Stimulated activated naive CD8-positive, alpha-beta T cell treated with anti-CD3 and anti-CD28 coated beads, Interleukin-15, Interleukin-2, amounts not matched to agents 100 ng/mL and 50 ng/mL, for 24 hours (primary cell): ENCODE data around the gene MORF4L1.
A peak's percentile ranks its signal among the peaks of the same experiment; 100 is the strongest.
"Not testable (repeated sequence)": the region's sequence is repeated elsewhere in the genome, so short reads cannot be mapped to it uniquely, and the experiment has no call there.

Experiments used
- H3K27ac Mint-ChIP-seq: one replicate; pipeline ENCODE4 v1.8.0; 2021; ENCODE audit warnings: mild to moderate bottlenecking, mixed read lengths
- H3K27me3 Mint-ChIP-seq: one replicate; pipeline ENCODE4 v1.8.0; 2021; ENCODE audit warnings: mixed read lengths
- H3K36me3 Mint-ChIP-seq: one replicate; pipeline ENCODE4 v1.8.0; 2021; ENCODE audit warnings: low read depth, mixed read lengths
- H3K4me1 Mint-ChIP-seq: one replicate; pipeline ENCODE4 v1.8.0; 2021; ENCODE audit warnings: low read depth, mixed read lengths
- H3K4me3 Mint-ChIP-seq: one replicate; pipeline ENCODE4 v1.8.0; 2021; ENCODE audit warnings: mild to moderate bottlenecking, mixed read lengths
- H3K9me3 Mint-ChIP-seq: one replicate; pipeline ENCODE4 v1.8.0; 2021; ENCODE audit warnings: mixed read lengths

MORF4L1 gene

GRCh38 chr15:78847387-78847906 lies 25.2 kb upstream of the MORF4L1 start:
- not testable (repeated sequence) for H3K9me3 Mint-ChIP-seq

GRCh38 chr15:78850352-78850751 lies 22.3 kb upstream of the MORF4L1 start:
- no peak overlapping the region for H3K4me3 Mint-ChIP-seq
- no peaks in the 10 kb centered on the region for H3K36me3 Mint-ChIP-seq
- no peak overlapping the region for H3K27ac Mint-ChIP-seq
- peaks cover 9% of the 10 kb centered on the region for H3K4me1 Mint-ChIP-seq
- no peaks in the 10 kb centered on the region for H3K9me3 Mint-ChIP-seq
- no peaks in the 10 kb centered on the region for H3K27me3 Mint-ChIP-seq

More at GRCh38 chr15:78847387-78847906, 25.2 kb upstream of the MORF4L1 start:
- H3K4me3 Mint-ChIP-seq, H3K27ac Mint-ChIP-seq, H3K4me1 Mint-ChIP-seq, H3K36me3 Mint-ChIP-seq, H3K27me3 Mint-ChIP-seq: not testable (repeated sequence)

DNA sequence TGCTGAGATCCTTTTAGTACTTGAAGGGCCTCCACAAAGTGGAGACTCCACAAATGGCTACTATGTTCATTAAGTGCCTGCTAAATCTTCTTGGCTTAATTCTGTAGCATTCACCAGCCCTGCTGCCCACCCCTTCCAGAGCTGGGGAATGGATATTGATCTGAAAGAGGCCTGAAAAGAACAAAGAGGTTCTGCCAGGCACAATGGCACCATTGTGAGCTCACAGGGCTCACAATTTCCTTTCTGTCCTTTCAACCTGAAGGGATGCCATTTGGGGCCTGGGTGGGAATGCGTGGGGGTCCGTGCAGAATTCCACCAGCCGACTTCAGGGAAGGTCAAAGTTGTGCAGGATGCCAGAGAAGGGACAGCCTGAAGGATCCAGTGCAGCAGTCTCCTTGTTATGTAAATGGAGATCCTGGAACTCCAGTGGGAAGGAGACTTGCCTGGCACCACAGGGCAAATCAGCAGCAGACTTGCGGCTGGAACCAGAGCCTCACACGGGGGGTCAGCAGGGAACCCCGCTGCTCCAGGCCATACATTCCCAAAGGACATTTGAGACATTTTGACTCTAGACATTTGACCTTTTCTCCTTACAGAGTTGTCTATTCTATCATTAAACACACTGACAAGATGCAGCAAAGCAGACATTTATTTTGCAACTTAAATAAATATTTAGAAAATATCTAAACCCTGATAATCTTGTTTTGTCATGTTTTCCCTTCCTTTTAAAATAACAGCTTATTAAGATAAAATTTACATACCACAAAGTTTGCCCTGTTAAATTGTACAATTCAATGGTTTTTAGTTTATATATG lies 21.5 kb upstream of the MORF4L1 start:
- Mint-ChIP-seq H3K36me3 (no peaks in the 10 kb centered on the region), H3K27me3 (no peaks in the 10 kb centered on the region), H3K9me3 (no peaks in the 10 kb centered on the region), H3K4me1 (peaks cover 14% of the 10 kb centered on the region), H3K27ac (no peak overlapping the region), H3K4me3 (no peak overlapping the region)

DNA sequence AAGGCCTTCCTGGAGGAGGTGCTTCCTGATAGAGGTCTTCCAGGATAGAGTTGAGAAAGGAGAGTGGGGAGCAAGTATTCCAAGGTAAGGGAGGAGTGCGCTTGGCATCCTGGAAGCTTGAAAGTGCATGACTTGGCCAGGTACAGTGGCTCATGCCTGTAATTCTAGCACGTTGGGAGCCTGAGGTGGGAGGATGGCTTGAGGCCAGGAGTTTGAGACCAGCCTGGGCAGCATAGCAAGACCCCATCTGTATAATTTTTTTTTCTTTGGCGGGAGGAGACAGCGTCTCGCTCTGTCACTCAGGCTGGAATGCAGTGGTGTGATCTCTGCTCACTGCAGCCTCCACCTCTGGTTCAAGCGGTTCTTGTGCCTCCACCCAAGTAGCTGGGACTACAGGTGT lies 19.2 kb upstream of the MORF4L1 start:
- H3K36me3 Mint-ChIP-seq = no peaks in the 10 kb centered on the region

GRCh38 chr15:78854833-78855372 lies 17.8 kb upstream of the MORF4L1 start:
- peaks cover 17% of the 10 kb centered on the region for H3K4me1 Mint-ChIP-seq
- H3K27ac Mint-ChIP-seq = peak overlapping the region; percentile 55
- no peaks in the 10 kb centered on the region for H3K27me3 Mint-ChIP-seq
- H3K36me3 Mint-ChIP-seq = no peaks in the 10 kb centered on the region
- H3K4me3 Mint-ChIP-seq = no peak overlapping the region
- no peaks in the 10 kb centered on the region for H3K9me3 Mint-ChIP-seq

More for the DNA sequence above, 19.2 kb upstream of the MORF4L1 start:
- no peak overlapping the region for H3K27ac Mint-ChIP-seq
- H3K27me3 Mint-ChIP-seq = no peaks in the 10 kb centered on the region
- H3K4me3 Mint-ChIP-seq = no peak overlapping the region
- peaks cover 14% of the 10 kb centered on the region for H3K4me1 Mint-ChIP-seq
- no peaks in the 10 kb centered on the region for H3K9me3 Mint-ChIP-seq

DNA sequence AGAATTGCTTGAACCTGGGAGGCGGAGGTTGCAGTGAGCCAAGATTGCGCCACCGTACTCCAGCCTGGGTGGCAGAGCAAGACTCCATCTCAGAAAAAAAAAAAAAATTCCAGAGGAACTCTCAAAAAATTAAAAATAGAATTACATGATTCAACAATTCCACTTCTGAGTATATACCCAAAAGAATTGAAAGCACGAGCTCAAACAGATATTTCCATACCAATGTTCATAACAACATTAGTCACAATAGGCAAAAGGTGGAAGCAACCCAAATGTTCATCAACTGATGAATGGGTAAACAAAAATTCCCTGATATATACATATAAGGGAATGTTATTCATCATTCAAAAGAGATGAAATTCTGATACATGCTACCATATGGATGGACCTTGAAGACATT lies 16.9 kb upstream of the MORF4L1 start:
- Mint-ChIP-seq H3K36me3 (no peaks in the 10 kb centered on the region), H3K9me3 (no peaks in the 10 kb centered on the region), H3K27me3 (no peaks in the 10 kb centered on the region), H3K27ac (peak overlapping the region; percentile 80), H3K4me1 (peaks cover 22% of the 10 kb centered on the region), H3K4me3 (no peak overlapping the region)

GRCh38 chr15:78859971-78860719 lies 12.5 kb upstream of the MORF4L1 start:
- H3K27me3 Mint-ChIP-seq = no peaks in the 10 kb centered on the region
- peak overlapping the region; percentile 80 for H3K27ac Mint-ChIP-seq
- H3K36me3 Mint-ChIP-seq = no peaks in the 10 kb centered on the region
- no peaks in the 10 kb centered on the region for H3K9me3 Mint-ChIP-seq
- H3K4me3 Mint-ChIP-seq = peak overlapping the region; percentile 85
- peaks cover 15% of the 10 kb centered on the region for H3K4me1 Mint-ChIP-seq

GRCh38 chr15:78865585-78865984 lies 7.1 kb upstream of the MORF4L1 start:
- H3K4me3 Mint-ChIP-seq, H3K9me3 Mint-ChIP-seq, H3K27me3 Mint-ChIP-seq, H3K4me1 Mint-ChIP-seq, H3K36me3 Mint-ChIP-seq, H3K27ac Mint-ChIP-seq: not testable (repeated sequence)

DNA sequence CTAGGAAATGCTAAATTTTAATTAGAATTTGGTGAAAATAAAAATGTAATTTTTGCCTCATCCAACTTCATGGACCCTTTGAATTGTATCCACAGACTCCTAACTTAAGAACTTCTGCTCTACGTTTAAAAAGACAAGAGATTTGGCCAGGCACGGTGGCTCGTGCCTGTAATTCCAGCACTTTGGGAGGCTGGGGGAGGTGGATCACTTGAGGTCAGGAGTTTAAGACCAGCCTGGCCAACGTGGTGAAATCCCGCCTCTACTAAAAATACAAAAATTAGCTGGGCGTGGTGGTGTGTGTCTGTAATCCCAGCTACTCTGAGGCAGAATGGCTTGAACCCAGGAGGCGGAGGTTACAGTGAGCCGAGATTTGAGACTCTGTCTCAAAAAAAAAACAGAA lies 6.7 kb upstream of the MORF4L1 start:
- not testable (repeated sequence) for H3K4me1 Mint-ChIP-seq, H3K36me3 Mint-ChIP-seq

GRCh38 chr15:78866803-78867202 lies 5.9 kb upstream of the MORF4L1 start:
- H3K4me3 Mint-ChIP-seq = no peak overlapping the region
- H3K9me3 Mint-ChIP-seq = no peaks in the 10 kb centered on the region
- H3K4me1 Mint-ChIP-seq = peaks cover 10% of the 10 kb centered on the region
- no peak overlapping the region for H3K27ac Mint-ChIP-seq
- H3K27me3 Mint-ChIP-seq = no peaks in the 10 kb centered on the region
- H3K36me3 Mint-ChIP-seq = no peaks in the 10 kb centered on the region

More for the DNA sequence above, 6.7 kb upstream of the MORF4L1 start:
- H3K27ac Mint-ChIP-seq, H3K9me3 Mint-ChIP-seq, H3K27me3 Mint-ChIP-seq, H3K4me3 Mint-ChIP-seq: not testable (repeated sequence)

- Mint-ChIP-seq H3K4me1 (peaks cover 17% of the 10 kb centered on the region), H3K4me3 (no peak overlapping the region), H3K36me3 (no peaks in the 10 kb centered on the region), H3K9me3 (no peaks in the 10 kb centered on the region), H3K27ac (no peak overlapping the region), H3K27me3 (no peaks in the 10 kb centered on the region)
These were observed 4.3 kb upstream of the MORF4L1 start for GRCh38 chr15:78868366-78868765.

GRCh38 chr15:78871483-78872127 lies 1.1 kb upstream of the MORF4L1 start:
- H3K27ac Mint-ChIP-seq = peak overlapping the region; percentile 99
- H3K36me3 Mint-ChIP-seq = peaks cover 24% of the 10 kb centered on the region
- H3K4me3 Mint-ChIP-seq = peak overlapping the region; percentile 100
- not testable (repeated sequence) for H3K27me3 Mint-ChIP-seq, H3K9me3 Mint-ChIP-seq
- H3K4me1 Mint-ChIP-seq = peaks cover 45% of the 10 kb centered on the region

- Mint-ChIP-seq H3K4me3 (peak overlapping the region; percentile 100), H3K36me3 (peaks cover 34% of the 10 kb centered on the region), H3K9me3 (no peaks in the 10 kb centered on the region), H3K27ac (peak overlapping the region; percentile 99), H3K4me1 (peaks cover 61% of the 10 kb centered on the region), H3K27me3 (no peaks in the 10 kb centered on the region)
These were observed 492 bp downstream of the MORF4L1 start for GRCh38 chr15:78872972-78873792.
